H1 (cell line): ENCODE results near the gene TBC1D22B. TPM values are rescaled to one million over a fixed set of nuclear protein-coding genes. Genes with fewer than 3 reads are reported as not detected.

Source experiments
- CBX5 ChIP-seq: fragments of 300-800, 300-1000 bp; sonication (generic); IDR thresholded peaks from 2 replicates; pipeline ENCODE4 v1.7.1; 2016; ENCODE audit warnings: antibody characterized with exemption, low read length, low read depth
- GABPA ChIP-seq: IDR thresholded peaks from 2 replicates; pipeline ENCODE4 v1.6.1; 2011; ENCODE audit warnings: mild to moderate bottlenecking, low read length, moderate library complexity, borderline replicate concordance; ENCODE audit not compliant: insufficient read depth
- HDAC2 ChIP-seq, 2 experiments: fragments of 300-600 bp in 1 of 2; sonication (generic) in 1 of 2; IDR thresholded peaks; 2 replicates each; pipeline ENCODE4 v1.6.1; 2011 to 2012; ENCODE audit warnings: low read depth in 2 of 2, low read length in 2 of 2, mild to moderate bottlenecking in 2 of 2, moderate library complexity in 2 of 2, borderline replicate concordance in 1 of 2, inconsistent platforms in 1 of 2
- TAF7 ChIP-seq: optimal IDR thresholded peaks from 2 replicates; pipeline ENCODE3; 2011; ENCODE audit warnings: low read depth, mild to moderate bottlenecking, inconsistent platforms, low read length, moderate library complexity, borderline replicate concordance
- TBP ChIP-seq: IDR thresholded peaks from 2 replicates; pipeline ENCODE4 v1.6.1; 2011; ENCODE audit warnings: low read depth, low read length, improper control_type of control experiment
- ZNF274 ChIP-seq: IDR thresholded peaks from 2 replicates; pipeline ENCODE4 v1.7.0; 2012; ENCODE audit warnings: low read length, borderline replicate concordance; ENCODE audit errors: extremely low read depth
- polyA plus RNA-seq, 7 experiments: library from polyadenylated mRNA; depleted of rRNA in 3 of 7; stranded (reverse) in 5 of 7; unstranded in 2 of 7; fragments of >200 nt in 5 of 7; fragments of 200-250 nt in 2 of 7; gene quantifications; 1 replicate in 5 of 7; 2 replicates in 1 of 7; 4 replicates in 1 of 7; pipeline versions ENCODE4 v1.2.1 to v1.2.3, GENCODE V29; 2011 to 2013; ENCODE audit warnings: missing spikeins in 2 of 7, mixed read lengths in 2 of 7
- total RNA-seq: library from RNA; stranded (reverse); fragmentation: NEBNext Ultra II Directional; extraction: Animal tissue kit (Norgen Biotek cat#: 25700); gene quantifications from 2 replicates; pipeline ENCODE4 v1.2.1, GENCODE V29; 2021

TBC1D22B gene
- total and polyA plus RNA-seq, 2 of the 8 experiments (the other 6 are each of a cell fraction or from before 2014, with no cell fraction given): 10.1 to 17.4 TPM

- TF ChIP-seq HDAC2 (IDR thresholded peaks at IDR 0.05; ENCODE audit: borderline replicate concordance in 1 of 2, low read depth in 2 of 2, low read length in 2 of 2): no peak
- no peak for TF ChIP-seq TBP
- no peak for TF ChIP-seq ZNF274
- no peak for TF ChIP-seq TAF7
- no peak for TF ChIP-seq GABPA
- no peak for TF ChIP-seq CBX5
Observed at GRCh38 chr6:37369321-37370201, 112.0 kb downstream of the TBC1D22B start (continued).
